CD4-positive, alpha-beta memory T cell (primary cell): ENCODE measurements around the gene VPS54. TPM values are rescaled to one million over a fixed set of nuclear protein-coding genes. Genes with fewer than 3 reads are reported as not detected.

Experiments
- CTCF ChIA-PET: fragments of 350-600 bp; sonication (Branson Sonifier 250); formaldehyde crosslinking; loops from one replicate; lab custom pipeline; 2021; ENCODE audit warnings: inconsistent platforms; ENCODE audit not compliant: partially characterized antibody; lab: Charles Lee
- POLR2A ChIA-PET: fragments of 350-600 bp; sonication (Branson Sonifier 250); formaldehyde crosslinking; loops from one replicate; lab custom pipeline; 2021; ENCODE audit not compliant: partially characterized antibody; lab: Charles Lee
- DNase-seq, 5 donors: peaks; one replicate each; pipeline versions ENCODE4 v3.0.0 to v3.0.0-alpha.2; 2020 to 2022; ENCODE audit warnings: mixed read lengths in 1 of 5
- H3K27ac ChIP-seq: one replicate; pipeline ENCODE4 v1.7.0; 2013; ENCODE audit warnings: low read depth, low read length
- H3K27me3 ChIP-seq: 2 replicates; pipeline ENCODE4 v1.7.0; 2013; ENCODE audit warnings: mild to moderate bottlenecking, low read length, moderate library complexity; ENCODE audit not compliant: insufficient read depth
- H3K36me3 ChIP-seq: 2 replicates; pipeline ENCODE4 v1.7.0; 2013; ENCODE audit warnings: mild to moderate bottlenecking, low read length, moderate library complexity; ENCODE audit not compliant: insufficient read depth
- H3K4me1 ChIP-seq: 2 replicates; pipeline ENCODE4 v1.7.0; 2013; ENCODE audit warnings: mild to moderate bottlenecking, low read length, moderate library complexity; ENCODE audit not compliant: insufficient read depth
- H3K4me3 ChIP-seq, 2 donors: one replicate each; pipeline ENCODE4 v1.7.0; 2013; ENCODE audit warnings: low read length in 2 of 2, mild to moderate bottlenecking in 1 of 2
- H3K9me3 ChIP-seq, 2 donors: one replicate each; pipeline ENCODE4 v1.7.0; 2013; ENCODE audit warnings: low read length in 2 of 2, control low read depth in 1 of 2; ENCODE audit not compliant: control insufficient read depth in 1 of 2
- H3K27ac Mint-ChIP-seq, 7 donors: one replicate each; pipeline ENCODE4 v1.8.0; 2020 to 2021; ENCODE audit warnings: mixed read lengths in 7 of 7, mild to moderate bottlenecking in 6 of 7, inconsistent platforms in 3 of 7, moderate library complexity in 3 of 7
- H3K27me3 Mint-ChIP-seq, 2 donors: one replicate each; pipeline ENCODE4 v1.8.0; 2020 to 2021; ENCODE audit warnings: mixed read lengths in 2 of 2
- H3K36me3 Mint-ChIP-seq, 2 donors: one replicate each; pipeline ENCODE4 v1.8.0; 2020 to 2021; ENCODE audit warnings: mixed read lengths in 2 of 2, inconsistent platforms in 1 of 2, mild to moderate bottlenecking in 1 of 2
- H3K4me1 Mint-ChIP-seq, 4 donors: one replicate each; pipeline ENCODE4 v1.8.0; 2020 to 2021; ENCODE audit warnings: mixed read lengths in 4 of 4, mild to moderate bottlenecking in 1 of 4
- H3K4me3 Mint-ChIP-seq, 8 donors: one replicate each; pipeline ENCODE4 v1.8.0; 2020 to 2021; ENCODE audit warnings: mixed read lengths in 8 of 8, mild to moderate bottlenecking in 7 of 8, moderate library complexity in 6 of 8, inconsistent platforms in 3 of 8
- H3K9me3 Mint-ChIP-seq, 8 donors: one replicate each; pipeline ENCODE4 v1.8.0; 2020 to 2021; ENCODE audit warnings: mixed read lengths in 8 of 8, mild to moderate bottlenecking in 5 of 8, inconsistent platforms in 3 of 8, moderate library complexity in 1 of 8
- intact Hi-C: fragments of 100-400 bp; cut with micrococcal nuclease; formaldehyde crosslinking; loops from one replicate; pipeline ENCODE4 v1.15.1; 2023
- polyA plus RNA-seq, 2 donors: library from polyadenylated mRNA; unstranded; fragments of 300-500 nt; fragmentation: Illumina TruSeq; gene quantifications; one replicate each; pipeline ENCODE4 v1.2.3, GENCODE V29; 2021
- total RNA-seq, 2 experiments: library from RNA; stranded (reverse); gene quantifications; one replicate each; pipeline ENCODE4 v1.2.3, GENCODE V29; 2021

VPS54 gene
- total and polyA plus RNA-seq, 4 experiments from 2014 or later: 4.0 to 16.4 (median 12.2) TPM

GRCh38 chr2:64059270-64059669, 40.0 kb upstream of the VPS54 start:
- Mint-ChIP-seq H3K36me3 (no peaks in the 10 kb centered on the region), H3K4me3 (no peak overlapping the region), H3K9me3 (peaks cover 0 to 2% (median 0%) of the 10 kb centered on the region in 8 donors), H3K4me1 (peaks cover 9 to 26% (median 17%) of the 10 kb centered on the region in 4 donors), H3K27me3 (no peaks in the 10 kb centered on the region), H3K27ac (no peak overlapping the region)
- CTCF ChIA-PET: interaction anchor here (1.6 to 3.1 kb wide), 2 partner anchors 269 to 429 kb away, joined by 6 to 12 read pairs; no protein-coding TSS in a partner anchor
- Histone ChIP-seq H3K27me3 (no peaks in the 10 kb centered on the region), H3K4me3 (no peak overlapping the region), H3K9me3 (no peaks in the 10 kb centered on the region), H3K36me3 (no peaks in the 10 kb centered on the region), H3K27ac (no peak overlapping the region), H3K4me1 (peaks cover 6% of the 10 kb centered on the region)
- DNase-seq: no peak
- intact Hi-C loops: no loop called here
- POLR2A ChIA-PET: no interaction called here

- no peaks in the 10 kb centered on the region for H3K36me3 ChIP-seq
- H3K27ac Mint-ChIP-seq: no peak overlapping the region
- CTCF ChIA-PET: interaction anchor here (1.1 to 3.1 kb wide), 4 partner anchors 8 to 432 kb away, joined by 5 to 12 read pairs (median 8); no protein-coding TSS in a partner anchor
Observed at GRCh38 chr2:64056021-64056420, 36.8 kb upstream of the VPS54 start.

GRCh38 chr2:64054161-64054915, 35.1 kb upstream of the VPS54 start:
- H3K27ac Mint-ChIP-seq: peak overlapping the region in 1 of 7 donors; percentile 73
- Histone ChIP-seq H3K4me3 (no peak overlapping the region), H3K9me3 (no peaks in the 10 kb centered on the region), H3K4me1 (peaks cover 27% of the 10 kb centered on the region), H3K36me3 (no peaks in the 10 kb centered on the region), H3K27me3 (no peaks in the 10 kb centered on the region), H3K27ac (no peak overlapping the region)
- H3K36me3 Mint-ChIP-seq: no peaks in the 10 kb centered on the region
- ChIA-PET CTCF (interaction anchor here (0.8 to 11.9 kb wide), 4 partner anchors 8 to 434 kb away, joined by 3 to 341 read pairs (median 8); no protein-coding TSS in a partner anchor), POLR2A (interaction anchor here (1.4 kb wide), 1 partner anchor 276 kb away, joined by 4 read pairs; no protein-coding TSS in a partner anchor)
- intact Hi-C loops: no loop called here
- no peaks in the 10 kb centered on the region for H3K27me3 Mint-ChIP-seq
- peak overlapping the region in 1 of 8 donors; percentile 13 for H3K4me3 Mint-ChIP-seq
- no peak for DNase-seq
- H3K4me1 Mint-ChIP-seq: peaks cover 15 to 41% (median 28%) of the 10 kb centered on the region in 4 donors
- H3K9me3 Mint-ChIP-seq: no peaks in the 10 kb centered on the region

More at GRCh38 chr2:64056021-64056420, 36.8 kb upstream of the VPS54 start:
- Histone ChIP-seq H3K4me1 (peaks cover 19% of the 10 kb centered on the region), H3K27me3 (no peaks in the 10 kb centered on the region), H3K27ac (no peak overlapping the region), H3K9me3 (no peaks in the 10 kb centered on the region), H3K4me3 (no peak overlapping the region)
- peaks cover 9 to 34% (median 20%) of the 10 kb centered on the region in 4 donors for H3K4me1 Mint-ChIP-seq
- POLR2A ChIA-PET: interaction anchor here (0.8 kb wide), 1 partner anchor 149 kb away, joined by 3 read pairs; no protein-coding TSS in a partner anchor
- H3K4me3 Mint-ChIP-seq: no peak overlapping the region
- no peaks in the 10 kb centered on the region for H3K27me3 Mint-ChIP-seq
- intact Hi-C loops: no loop called here
- H3K36me3 Mint-ChIP-seq: no peaks in the 10 kb centered on the region
- DNase-seq: no peak
- H3K9me3 Mint-ChIP-seq: peaks cover 0 to 2% (median 0%) of the 10 kb centered on the region in 8 donors

GRCh38 chr2:64052463-64053241, 33.4 kb upstream of the VPS54 start:
- H3K27ac Mint-ChIP-seq: peak overlapping the region in 4 of 7 donors; percentile 16 to 34 (median 24)
- H3K4me1 ChIP-seq: peaks cover 28% of the 10 kb centered on the region
- POLR2A ChIA-PET: interaction anchor here (0.7 to 1.4 kb wide), 5 partner anchors 11 to 471 kb away, joined by 3 to 4 read pairs (median 3); partner anchors contain the start of gene AFTPH
- intact Hi-C loops: no loop called here
- DNase-seq: peak in 2 of 5 donors; percentile 11 to 17
- H3K36me3 ChIP-seq: no peaks in the 10 kb centered on the region
- H3K27me3 Mint-ChIP-seq: no peaks in the 10 kb centered on the region
- no peaks in the 10 kb centered on the region for H3K27me3 ChIP-seq
- H3K4me3 ChIP-seq: no peak overlapping the region
- H3K9me3 ChIP-seq: no peaks in the 10 kb centered on the region
- H3K27ac ChIP-seq: no peak overlapping the region
- H3K4me1 Mint-ChIP-seq: peaks cover 16 to 42% (median 29%) of the 10 kb centered on the region in 4 donors
- H3K9me3 Mint-ChIP-seq: no peaks in the 10 kb centered on the region
- CTCF ChIA-PET: interaction anchor here (1.3 to 11.9 kb wide), 4 partner anchors 90 to 471 kb away, joined by 3 to 341 read pairs (median 8); partner anchors contain the start of gene AFTPH
- H3K36me3 Mint-ChIP-seq: no peaks in the 10 kb centered on the region
- H3K4me3 Mint-ChIP-seq: peak overlapping the region in 1 of 8 donors; percentile 30

- Histone ChIP-seq H3K27me3 (no peaks in the 10 kb centered on the region), H3K36me3 (no peaks in the 10 kb centered on the region), H3K27ac (no peak overlapping the region), H3K9me3 (no peaks in the 10 kb centered on the region), H3K4me3 (no peak overlapping the region), H3K4me1 (peaks cover 28% of the 10 kb centered on the region)
- peaks cover 16 to 35% (median 24%) of the 10 kb centered on the region in 4 donors for H3K4me1 Mint-ChIP-seq
- H3K4me3 Mint-ChIP-seq: no peak overlapping the region
- DNase-seq: peak; percentile 68 to 79 (median 74)
- peak overlapping the region in 6 of 7 donors; percentile 3 to 76 (median 57) for H3K27ac Mint-ChIP-seq
- ChIA-PET CTCF (interaction anchor here (0.7 to 11.9 kb wide), 20 partner anchors 13 to 517 kb away, joined by 3 to 341 read pairs (median 4); partner anchors contain the start of gene AFTPH), POLR2A (interaction anchor here (0.6 to 4.8 kb wide), 6 partner anchors 31 to 474 kb away, joined by 3 to 77 read pairs (median 4); partner anchors contain the start of genes AFTPH and VPS54)
- intact Hi-C loops: loop anchor here (1.0 to 5.0 kb wide), 6 partner anchors 95 to 823 kb away; partner anchors contain the start of gene PELI1
- H3K27me3 Mint-ChIP-seq: no peaks in the 10 kb centered on the region
- no peaks in the 10 kb centered on the region for H3K36me3 Mint-ChIP-seq
- no peaks in the 10 kb centered on the region for H3K9me3 Mint-ChIP-seq
Observed at GRCh38 chr2:64049633-64050220, 30.5 kb upstream of the VPS54 start.

DNA sequence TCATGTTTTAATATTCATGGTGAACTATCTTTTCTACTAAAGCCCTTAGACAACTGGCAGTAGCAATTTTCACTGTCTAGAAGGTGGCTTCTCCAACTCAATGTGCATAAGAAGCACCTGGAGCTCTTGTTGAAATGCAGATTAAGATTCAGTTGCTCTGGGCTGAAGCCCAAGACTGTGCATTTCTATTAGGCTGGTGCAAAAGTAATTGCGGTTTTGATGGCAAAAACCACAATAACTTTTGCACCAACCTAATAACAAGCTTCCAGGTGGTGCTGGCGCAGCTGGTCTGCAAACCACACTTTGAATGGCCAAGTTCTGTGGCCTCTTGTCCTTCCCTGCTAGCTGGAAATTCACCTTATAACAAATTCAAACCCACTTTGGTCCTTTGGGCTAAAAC, 26.7 kb upstream of the VPS54 start:
- Mint-ChIP-seq H3K4me1 (peaks cover 7 to 9% (median 8%) of the 10 kb centered on the region in 4 donors), H3K27ac (no peak overlapping the region), H3K36me3 (no peaks in the 10 kb centered on the region), H3K9me3 (no peaks in the 10 kb centered on the region), H3K4me3 (no peak overlapping the region), H3K27me3 (no peaks in the 10 kb centered on the region)
- intact Hi-C loops: loop anchor here (5.0 kb wide), 1 partner anchor 826 kb away; no protein-coding TSS in a partner anchor
- H3K9me3 ChIP-seq: no peaks in the 10 kb centered on the region
- ChIA-PET POLR2A (interaction anchor here (0.6 to 1.0 kb wide), 2 partner anchors 34 to 1084 kb away, joined by 3 to 4 read pairs; partner anchors contain the start of gene RAB1A), CTCF (interaction anchor here (0.9 to 11.9 kb wide), 2 partner anchors 283 to 442 kb away, joined by 3 to 341 read pairs; no protein-coding TSS in a partner anchor)
- no peak overlapping the region for H3K4me3 ChIP-seq
- DNase-seq: no peak
- H3K4me1 ChIP-seq: peaks cover 8% of the 10 kb centered on the region
- no peak overlapping the region for H3K27ac ChIP-seq
- no peaks in the 10 kb centered on the region for H3K27me3 ChIP-seq
- no peaks in the 10 kb centered on the region for H3K36me3 ChIP-seq
